ENCODE measurements around the gene ECEL1.
"Not testable (repeated sequence)": the region's sequence is repeated elsewhere in the genome, so short reads cannot be mapped to it uniquely, and the experiment has no call there.

ECEL1 gene

DNA sequence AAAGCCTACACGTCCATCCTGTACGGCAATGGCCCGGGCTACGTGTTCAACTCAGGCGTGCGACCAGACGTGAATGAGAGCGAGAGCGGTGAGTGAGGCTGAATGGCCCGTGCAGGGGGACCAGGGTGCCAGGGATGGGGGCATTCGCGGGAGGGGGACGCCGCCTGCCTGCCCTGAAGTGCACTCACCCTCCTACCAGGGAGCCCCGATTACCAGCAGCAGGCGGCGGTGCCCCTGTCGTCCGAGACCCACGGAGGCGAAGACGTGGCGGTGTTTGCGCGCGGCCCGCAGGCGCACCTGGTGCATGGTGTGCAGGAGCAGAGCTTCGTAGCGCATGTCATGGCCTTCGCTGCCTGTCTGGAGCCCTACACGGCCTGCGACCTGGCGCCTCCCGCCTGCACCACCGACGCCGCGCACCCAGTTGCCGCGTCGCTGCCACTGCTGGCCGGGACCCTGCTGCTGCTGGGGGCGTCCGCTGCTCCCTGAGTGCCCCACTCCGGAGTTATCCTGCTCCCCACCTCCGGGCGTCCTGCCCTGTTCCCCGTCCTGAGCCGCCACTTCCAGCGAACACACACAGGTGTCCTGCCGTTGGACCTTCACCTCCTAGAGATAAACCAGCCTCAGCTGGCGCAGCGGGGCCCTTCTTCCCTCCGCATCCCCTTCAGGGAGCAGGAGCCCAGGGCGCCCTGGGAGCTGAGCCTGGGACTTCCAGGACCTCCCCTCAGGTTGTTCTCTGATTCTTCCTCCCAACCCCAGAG, 28.8 kb downstream of the ECEL1 start:
- no peak for DNase-seq (ENCODE audit: low spot score)

DNA sequence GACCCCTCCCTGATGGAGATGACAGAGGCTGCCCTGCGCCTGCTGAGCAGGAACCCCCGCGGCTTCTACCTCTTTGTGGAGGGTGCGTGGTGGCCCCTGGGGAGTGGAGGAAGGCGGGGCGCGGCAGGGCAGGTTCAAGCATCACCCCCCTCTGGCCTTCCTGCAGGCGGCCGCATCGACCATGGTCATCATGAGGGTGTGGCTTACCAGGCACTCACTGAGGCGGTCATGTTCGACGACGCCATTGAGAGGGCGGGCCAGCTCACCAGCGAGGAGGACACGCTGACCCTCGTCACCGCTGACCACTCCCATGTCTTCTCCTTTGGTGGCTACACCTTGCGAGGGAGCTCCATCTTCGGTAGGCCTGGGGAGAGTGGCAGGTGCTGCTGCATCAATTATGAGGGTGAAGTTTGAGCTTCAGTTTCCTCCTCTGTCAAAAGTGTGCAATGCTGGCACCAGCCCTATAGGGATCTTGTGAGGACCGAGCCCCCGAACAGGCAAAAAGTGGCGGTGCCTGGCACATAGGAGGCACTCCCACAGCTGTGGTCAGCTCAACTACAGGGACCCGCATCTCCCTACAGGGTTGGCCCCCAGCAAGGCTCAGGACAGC, 29.5 kb downstream of the ECEL1 start:
- DNase-seq (ENCODE audit: low spot score): no peak

DNA sequence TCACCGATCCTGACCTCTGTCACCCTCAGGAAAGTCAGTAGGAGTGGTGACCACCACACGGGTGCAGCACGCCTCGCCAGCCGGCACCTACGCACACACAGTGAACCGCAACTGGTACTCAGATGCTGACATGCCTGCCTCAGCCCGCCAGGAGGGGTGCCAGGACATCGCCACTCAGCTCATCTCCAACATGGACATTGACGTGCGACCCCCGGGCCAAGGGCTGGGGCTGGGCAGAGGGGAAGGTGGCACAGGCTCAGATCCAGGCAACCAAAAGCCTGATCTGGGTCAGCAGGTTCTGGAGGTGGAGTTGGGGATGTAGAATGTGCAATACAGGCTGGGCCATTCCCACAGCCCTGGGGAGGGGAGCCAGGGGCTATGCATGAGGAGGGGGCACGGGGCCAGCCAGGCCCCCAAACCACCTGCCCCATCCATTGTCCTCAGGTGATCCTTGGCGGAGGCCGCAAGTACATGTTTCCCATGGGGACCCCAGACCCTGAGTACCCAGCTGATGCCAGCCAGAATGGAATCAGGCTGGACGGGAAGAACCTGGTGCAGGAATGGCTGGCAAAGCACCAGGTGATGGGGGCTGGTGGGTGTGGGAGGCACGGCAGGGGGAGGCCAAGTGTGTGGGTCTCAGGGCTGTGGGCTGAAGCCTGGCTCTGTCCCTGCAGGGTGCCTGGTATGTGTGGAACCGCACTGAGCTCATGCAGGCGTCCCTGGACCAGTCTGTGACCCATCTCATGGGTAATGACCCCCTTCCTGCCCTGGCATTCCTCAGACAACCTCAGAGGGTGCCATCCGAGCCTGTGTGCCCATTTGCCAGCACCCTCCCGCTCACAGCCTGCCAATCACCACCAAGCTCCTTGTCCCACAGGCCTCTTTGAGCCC, 30.3 kb downstream of the ECEL1 start:
- no peak for DNase-seq (ENCODE audit: low spot score)

DNA sequence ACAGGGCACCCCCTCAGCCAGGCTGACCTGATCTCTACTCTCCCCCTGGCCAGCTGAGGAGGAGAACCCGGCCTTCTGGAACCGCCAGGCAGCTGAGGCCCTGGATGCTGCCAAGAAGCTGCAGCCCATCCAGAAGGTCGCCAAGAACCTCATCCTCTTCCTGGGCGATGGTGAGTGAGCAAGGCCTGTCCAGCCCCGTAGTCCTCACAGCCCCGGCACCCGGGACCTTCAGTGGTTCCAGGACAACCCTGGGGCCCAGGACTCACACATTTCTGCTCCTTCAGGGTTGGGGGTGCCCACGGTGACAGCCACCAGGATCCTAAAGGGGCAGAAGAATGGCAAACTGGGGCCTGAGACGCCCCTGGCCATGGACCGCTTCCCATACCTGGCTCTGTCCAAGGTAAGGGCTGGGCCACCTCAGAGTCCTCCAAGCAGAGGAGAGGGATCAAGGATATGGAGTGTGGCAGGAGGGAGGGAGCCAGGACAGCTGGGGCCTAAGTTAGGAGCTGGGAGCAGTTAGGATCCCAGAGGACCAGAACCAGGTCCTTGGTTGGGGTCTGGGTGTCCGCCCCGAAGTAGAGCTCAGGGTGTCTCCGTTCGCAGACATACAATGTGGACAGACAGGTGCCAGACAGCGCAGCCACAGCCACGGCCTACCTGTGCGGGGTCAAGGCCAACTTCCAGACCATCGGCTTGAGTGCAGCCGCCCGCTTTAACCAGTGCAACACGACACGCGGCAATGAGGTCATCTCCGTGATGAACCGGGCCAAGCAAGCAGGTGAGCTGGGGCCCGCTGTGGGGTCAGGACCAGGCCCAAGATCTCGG, 31.1 kb downstream of the ECEL1 start:
- DNase-seq (ENCODE audit: low spot score): no peak

DNA sequence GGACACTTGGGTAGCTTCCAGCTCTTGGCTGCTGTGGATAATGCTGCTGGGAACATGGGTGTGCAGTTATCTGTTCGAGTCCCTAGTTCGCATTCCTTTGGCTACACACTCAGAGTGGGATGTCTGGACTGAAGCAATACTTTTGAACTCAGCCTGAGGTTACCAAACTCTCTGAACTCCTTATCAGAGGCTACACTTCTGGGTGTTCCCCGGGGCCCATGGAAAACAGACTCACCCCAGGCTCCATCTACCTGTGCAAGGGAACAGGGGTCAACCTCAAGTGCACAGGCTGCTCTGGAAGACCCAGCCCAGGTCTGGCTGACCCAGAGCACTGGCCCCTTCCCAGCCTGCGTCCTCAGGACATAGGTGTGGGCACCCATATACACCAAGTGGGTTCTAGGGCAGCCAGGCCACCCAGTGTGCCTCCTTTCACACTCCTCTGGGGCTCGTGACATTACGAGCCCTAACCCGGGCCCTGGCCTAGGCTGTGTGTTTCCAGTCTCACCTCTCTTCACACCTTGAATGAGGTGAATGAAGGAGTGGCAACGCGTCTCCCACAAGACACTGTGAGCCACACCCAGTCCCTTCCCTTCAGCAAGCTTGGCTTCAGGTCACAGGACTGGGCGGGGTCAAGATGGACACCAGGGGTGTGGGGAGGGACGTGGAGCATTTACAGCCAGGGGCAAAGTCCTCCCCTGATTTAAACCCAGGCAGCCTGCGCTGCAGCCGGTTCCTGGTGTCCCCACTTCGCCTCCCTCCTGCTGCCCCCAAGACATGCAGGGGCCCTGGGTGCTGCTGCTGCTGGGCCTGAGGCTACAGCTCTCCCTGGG, 32.0 kb downstream of the ECEL1 start, which contains the start of gene ALPI:
TSS of gene ALPI (plus strand) at position 728 of the 830 bp plus-strand sequence. CDS start at position 775, 47 bp downstream.
- DNase-seq (ENCODE audit: low spot score): peak; percentile 72

DNA sequence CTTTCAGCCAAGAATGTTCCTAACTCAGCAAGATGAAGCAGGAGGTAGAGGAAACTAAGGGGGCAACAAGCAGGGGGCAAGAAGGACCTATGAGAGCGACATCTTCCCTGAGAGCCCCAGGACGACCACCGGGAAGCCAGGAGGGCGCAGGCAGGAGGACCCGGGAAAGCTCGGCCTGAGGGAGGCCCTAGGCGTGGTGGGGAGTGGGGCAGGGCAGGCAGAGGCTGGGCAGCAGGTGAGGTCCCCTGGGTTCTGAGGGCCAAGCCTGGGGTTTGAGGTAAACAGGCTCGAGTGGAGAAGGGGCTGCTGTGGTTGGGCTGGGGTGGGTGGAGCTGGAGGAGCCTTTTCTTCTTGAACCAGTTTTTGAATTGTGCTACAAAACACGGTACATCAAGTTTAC, 33.0 kb downstream of the ECEL1 start:
- no peak for DNase-seq (ENCODE audit: low spot score)

DNA sequence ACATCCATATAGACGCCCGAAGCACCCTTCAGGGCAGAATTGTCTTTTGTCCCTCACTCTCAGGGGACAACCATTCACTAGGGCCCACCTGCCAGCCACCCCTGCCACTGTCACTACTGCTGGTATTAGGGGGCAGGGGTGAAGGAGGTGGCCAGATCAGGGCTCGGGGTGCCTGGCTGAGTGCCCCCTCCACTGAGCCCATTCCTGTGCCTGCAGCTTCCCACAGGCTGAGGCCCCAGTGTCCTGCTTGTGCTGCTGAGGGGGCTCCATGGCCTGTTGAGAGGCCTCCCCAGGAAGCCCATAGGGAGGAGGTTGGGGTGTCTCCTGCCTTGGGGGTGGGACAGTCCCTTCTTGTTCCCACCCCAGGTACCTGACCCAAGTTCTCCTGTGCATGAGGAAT, 36.0 kb downstream of the ECEL1 start:
- not testable (repeated sequence) for DNase-seq (ENCODE audit: low spot score)

DNA sequence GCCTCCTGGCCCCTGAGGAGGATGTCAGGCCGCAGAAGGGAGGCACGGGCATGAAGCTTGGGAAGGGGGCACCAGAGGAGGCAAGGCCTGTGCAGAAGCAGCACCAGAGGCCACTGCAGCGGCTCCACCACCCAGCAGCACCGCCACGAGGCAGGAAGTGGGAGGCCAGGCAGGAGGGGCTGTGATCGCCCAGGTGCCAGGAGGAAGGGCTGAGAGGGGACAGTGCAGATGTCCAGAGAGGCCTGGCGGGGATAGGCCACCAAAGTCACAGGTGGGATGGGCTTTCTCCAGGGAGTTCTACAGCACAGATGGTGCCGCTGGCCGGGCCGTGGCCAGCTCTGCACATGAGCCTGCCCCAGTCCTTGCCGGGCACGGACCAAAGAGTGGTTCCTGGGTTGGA, 37.7 kb downstream of the ECEL1 start:
- no peak for DNase-seq (ENCODE audit: low spot score)

DNA sequence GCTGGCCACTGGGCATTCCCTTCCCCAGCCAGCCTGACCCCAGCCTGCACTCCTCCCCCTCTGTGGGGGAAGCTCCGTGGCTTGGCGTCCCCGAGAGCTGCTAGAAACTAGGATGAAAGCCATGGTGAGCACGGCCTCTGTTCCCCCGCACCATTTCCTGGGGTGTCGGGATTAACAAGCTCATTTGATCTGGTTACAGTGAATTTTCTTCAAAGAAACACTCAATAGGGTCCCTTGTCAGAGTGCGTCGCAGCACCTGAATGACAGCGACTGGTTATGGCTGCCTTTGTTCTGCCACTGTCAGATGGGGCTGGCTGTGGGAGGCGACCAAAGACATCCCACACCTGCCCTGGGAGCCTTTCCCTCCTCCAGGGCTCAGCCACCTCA, 39.3 kb downstream of the ECEL1 start:
- DNase-seq (ENCODE audit: low spot score): no peak

DNA sequence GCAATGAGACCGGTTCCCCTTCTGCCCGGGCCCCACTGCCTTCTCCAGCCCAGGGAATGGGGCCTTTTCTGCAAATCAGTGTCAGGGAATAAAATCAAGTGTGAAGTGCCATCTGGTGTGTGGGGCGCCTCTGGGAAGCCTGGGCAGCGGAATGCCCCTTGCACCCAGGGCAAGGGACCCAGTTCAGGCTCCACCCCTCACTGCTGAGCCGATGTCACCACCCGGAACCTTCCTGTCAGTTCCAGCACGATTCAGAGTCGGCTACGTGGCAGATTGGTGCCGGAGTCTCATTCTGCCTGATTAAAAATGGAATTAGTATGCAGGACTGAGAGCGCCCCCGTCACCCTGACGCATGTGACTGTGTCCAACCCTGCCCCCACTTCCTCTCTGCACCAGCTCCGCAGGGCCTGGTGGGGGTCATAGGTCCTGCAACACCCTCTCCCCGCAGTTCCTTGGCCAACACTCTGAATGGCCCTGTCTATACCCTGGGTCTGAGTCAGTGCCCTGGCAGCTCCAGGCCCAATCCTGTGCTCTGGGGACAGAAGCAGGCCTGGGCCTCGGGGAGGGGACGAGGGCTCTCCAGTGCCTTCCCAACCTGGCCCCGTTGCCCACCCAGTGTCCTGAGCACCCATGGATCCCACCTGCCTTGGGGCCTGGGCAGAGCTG, 39.9 kb downstream of the ECEL1 start:
- no peak for DNase-seq (ENCODE audit: low spot score)

DNA sequence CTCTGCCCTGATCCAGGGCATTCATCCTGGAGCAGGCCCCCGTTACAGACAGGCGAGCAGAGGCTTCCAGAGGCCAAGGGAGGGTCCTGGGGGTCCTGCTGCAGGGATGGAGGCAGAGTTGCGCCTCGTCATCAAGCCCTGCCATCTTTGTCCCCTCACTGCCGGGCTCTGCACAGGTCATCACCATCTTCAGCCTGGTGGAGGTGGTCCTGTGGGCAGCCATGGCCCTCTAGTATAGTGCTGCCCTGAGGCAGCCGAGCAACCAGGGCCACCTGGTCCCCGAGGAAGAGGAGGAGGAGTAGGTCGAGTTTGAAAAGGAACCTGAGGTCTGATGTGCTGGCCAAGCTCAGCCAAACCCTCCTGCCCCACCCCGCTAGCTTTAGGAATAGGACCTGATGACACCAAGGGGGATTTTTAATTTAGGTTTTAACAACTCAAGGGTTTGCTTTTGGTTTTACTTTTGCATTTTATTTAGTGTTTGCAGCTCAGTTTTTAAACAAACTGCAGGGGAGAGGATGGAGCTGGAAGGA, 40.5 kb downstream of the ECEL1 start:
- no peak for DNase-seq (ENCODE audit: low spot score)

DNA sequence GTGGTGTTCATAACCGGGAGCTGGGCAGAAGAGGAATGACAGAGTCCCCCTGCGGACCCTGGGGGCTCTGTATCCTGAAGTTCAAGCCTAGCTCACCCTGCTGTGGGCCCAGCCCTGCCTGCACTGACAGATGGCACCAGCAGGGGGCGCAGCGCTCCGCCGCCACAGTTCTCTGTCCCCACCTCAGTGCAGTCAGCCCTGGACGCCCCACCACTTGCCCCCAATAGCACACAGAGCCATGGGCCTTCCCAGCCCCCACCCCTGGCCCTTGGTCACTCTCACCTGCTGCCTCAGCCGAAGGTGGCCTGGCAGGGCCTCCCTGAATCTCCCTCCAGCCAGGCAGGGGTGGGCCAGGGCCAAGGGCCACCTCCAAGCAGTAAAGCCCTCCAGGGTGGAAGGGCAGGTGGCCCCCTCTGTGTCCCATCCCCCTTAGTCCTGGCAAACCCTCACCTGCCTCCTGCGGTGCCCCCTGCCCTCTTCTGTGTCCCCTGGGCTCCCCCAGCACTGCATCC, 41.3 kb downstream of the ECEL1 start:
- DNase-seq (ENCODE audit: low spot score): not testable (repeated sequence)

DNA sequence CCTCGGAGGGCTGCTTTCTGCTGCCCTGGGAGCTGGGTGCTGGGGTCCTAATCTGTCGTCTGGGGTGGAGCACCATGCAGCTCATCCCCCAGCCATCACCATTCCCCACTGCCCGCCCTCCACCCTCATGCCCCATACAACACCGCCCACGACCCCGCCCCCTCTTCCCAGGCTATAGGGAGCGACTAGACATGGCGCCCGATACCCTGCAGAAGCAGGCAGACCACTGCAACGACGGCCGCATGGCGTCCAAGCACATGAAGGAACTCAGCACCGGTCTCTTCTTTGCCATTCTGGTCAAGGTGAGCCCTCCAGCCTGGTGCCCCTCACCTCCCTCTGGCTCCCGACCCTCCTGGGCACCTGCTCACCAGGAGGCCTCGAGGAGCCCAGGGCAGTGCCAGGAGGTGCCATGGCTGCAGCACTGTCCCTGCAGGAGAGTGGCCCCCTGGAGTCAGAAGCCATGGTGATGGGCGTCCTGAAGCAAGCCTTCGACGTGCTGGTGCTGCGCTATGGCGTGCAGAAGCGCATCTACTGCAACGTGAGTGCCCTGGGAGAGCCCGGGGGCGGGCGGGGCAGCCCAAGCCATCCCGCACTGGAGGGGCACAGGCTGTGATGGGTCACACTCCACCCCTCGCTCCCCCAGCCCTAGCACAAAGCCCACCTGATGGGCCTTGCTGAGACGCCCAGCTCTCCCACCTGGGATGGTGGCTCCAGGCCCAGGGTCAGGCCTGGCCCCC, 42.3 kb downstream of the ECEL1 start:
- not testable (repeated sequence) for DNase-seq (ENCODE audit: low spot score)

DNA sequence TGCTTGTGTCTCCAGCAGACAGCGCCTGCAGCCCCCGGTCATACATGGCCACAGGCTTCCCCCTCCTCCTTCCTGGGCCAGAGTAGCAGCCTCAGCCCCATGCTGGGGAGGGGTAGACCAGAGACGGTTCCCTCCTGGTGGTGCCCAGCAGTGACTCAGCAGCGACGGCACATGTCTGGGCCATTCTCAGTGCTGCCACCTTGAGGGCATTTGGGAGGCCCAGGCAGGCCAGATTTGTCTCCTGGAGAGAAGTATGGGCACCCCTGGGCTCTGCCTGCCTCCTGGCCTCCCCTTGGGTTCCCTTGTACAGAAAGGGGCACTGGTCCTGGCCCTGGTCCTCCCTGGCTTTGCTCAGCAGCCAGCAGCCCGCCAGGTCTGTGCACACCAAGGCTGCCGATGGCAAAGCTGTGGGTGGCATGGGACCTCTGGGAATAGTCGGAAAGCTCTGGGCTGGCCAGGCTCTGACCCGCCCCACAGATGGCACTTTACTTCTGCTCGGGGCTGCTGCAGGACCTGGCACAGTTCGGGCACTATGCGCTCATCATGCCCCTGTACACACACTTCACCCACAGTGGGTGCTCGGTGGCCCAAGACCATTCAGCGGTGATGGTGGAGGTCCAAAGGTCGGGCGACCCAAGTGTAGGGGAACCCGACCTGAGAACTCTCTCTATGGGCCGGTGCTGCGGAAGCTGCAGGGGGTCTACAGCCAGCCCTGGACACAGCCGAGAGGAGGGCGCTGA, 43.1 kb downstream of the ECEL1 start:
- DNase-seq (ENCODE audit: low spot score): peak; percentile 32

DNA sequence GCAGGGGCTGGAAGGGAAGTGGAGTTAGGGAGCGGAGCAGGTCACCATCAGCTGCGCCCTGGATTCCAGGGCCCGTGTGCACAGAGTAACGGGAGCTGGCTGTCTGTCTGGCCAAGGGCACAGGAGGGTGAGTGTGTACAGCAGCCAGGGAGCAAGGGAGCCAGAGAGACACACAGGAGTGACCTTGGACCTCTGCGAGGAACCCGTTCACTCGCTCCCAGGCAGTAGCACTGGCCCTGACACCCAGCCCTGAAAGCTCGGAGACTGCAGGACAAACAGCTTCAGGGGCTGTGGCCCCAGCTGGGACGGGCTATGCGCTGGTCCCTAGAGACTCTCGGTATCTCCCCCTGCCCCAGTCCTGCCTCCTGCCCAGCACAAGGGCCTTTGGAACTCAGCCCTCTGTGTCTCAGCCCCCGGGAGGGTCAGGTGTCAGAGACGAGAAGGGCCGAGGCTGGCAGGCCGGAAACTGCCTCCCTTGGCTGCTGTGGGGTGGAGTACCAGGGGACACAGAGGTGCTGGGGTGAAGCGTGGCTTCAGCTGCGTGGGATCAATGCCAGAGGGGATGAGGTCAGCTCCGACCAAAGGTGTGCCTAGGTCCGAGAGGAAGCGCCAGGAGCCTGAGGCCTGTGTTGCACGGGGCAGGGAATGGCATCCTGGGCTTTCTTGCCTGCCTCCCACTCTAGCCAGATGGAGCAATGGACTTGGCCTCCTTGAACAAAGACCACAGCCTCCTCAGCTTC, 43.8 kb downstream of the ECEL1 start:
- DNase-seq (ENCODE audit: low spot score): not testable (repeated sequence)

DNA sequence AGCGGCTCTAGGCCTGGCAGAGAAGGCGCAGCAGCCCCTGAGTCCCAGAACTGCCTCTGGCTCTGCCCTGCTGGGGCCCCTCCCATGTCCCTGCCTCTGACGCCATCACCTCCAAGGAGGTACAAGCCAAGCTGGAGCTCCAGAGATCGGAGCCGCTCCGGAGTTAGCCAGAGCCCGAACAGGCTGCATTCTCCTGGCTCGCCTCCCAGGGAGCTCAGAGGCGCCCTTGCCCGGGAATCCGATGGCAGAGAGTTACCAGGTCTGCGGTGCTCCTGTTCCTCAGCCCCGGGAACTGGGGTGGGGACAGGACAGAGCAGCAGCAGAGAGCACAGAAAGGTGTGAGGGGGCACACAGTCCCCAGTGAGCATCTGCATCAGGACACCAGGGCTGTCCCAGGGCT, 44.6 kb downstream of the ECEL1 start:
- DNase-seq (ENCODE audit: low spot score): not testable (repeated sequence)

DNA sequence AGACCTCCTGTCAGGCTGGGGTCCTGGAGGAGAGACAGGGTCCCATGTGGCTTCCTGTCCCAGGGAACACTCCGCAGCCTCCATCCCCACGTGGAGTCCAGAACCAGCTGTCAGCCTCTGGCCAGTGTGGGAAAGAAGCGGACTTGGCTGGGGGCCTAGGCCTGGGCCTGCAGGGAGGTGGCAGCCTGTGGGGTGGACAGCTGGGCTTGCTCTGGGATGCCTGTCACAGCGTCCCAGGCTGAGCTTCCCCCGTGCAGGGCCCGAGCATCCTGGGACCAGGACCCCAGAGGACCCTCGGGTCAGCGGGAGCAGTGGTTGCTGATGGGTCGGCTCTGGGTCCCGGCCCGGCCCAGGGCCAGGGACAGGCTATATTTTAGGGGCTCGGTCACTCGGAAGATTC, 45.2 kb downstream of the ECEL1 start:
- DNase-seq (ENCODE audit: low spot score): not testable (repeated sequence)

DNA sequence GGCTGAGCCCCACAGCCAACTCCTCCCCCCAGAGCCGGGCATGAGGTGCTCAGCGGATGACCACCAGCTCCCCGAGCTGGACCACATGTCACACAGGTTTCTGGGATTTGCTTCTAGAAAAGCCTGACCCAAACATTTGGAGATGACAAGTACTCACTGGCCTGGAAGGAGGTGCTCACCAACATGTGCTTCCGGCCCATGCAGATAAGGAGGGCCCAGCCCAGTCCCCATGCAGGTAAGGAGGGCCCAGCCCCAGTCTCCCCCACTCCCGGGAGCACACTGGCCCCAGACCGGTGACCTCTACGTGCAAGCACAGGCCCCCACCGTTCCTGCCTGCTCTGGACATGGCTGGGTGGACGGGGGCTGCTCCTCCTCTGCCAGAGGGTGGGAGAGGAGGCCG, 45.7 kb downstream of the ECEL1 start:
- DNase-seq (ENCODE audit: low spot score): not testable (repeated sequence)

Data from LoVo (cell line).